Measurements from ENCODE around the gene LASP1.

- TF ChIP-seq CTCF (IDR thresholded peaks at IDR 0.05) (no peak), POLR2A (IDR thresholded peaks at IDR 0.05) (no peak)
These were observed 24.4 kb downstream of the LASP1 start for GRCh38 chr17:38894276-38894675.
